Measurements from ENCODE around the gene NUBP2. TPM values are rescaled to one million over a fixed set of nuclear protein-coding genes. Genes with fewer than 3 reads are reported as not detected.

Gene NUBP2
- polyA plus RNA-seq, 1 of the 3 experiments (the other 2 are of a cell fraction): 73.2 TPM

- no peak overlapping the region for H3K9ac ChIP-seq
- H3K36me3 ChIP-seq (replicated peaks in 1 of 2; ENCODE audit: control insufficient read depth in 1 of 2, insufficient read depth in 2 of 2, low read length in 1 of 2): peaks cover 0 to 34% of the 10 kb centered on the region in 2 experiments
- no peak overlapping the region for H3K27ac ChIP-seq (ENCODE audit: low read depth in 2 of 2, low read length in 1 of 2)
- H3K4me3 ChIP-seq (ENCODE audit: low read depth in 2 of 2, low read length in 1 of 2): no peak overlapping the region
- 0 out of 2 replicates have a peak, but pooled peaks cover 4% of the 10 kb centered on the region for H3K79me2 ChIP-seq (ENCODE audit: insufficient read depth)
- H3K4me2 ChIP-seq: no peak overlapping the region
- H2AFZ ChIP-seq (ENCODE audit: low read depth): no peak overlapping the region
- H3F3A ChIP-seq (replicated peaks; ENCODE audit: insufficient read depth): peaks cover 27% of the 10 kb centered on the region
- H3K9me3 ChIP-seq: no peaks in the 10 kb centered on the region
- ChIA-PET POLR2A (interaction anchor here (0.6 kb wide), 1 partner anchor 141 kb away, joined by 3 read pairs; no protein-coding TSS in a partner anchor), CTCF (interaction anchor here (1.1 kb wide), 1 partner anchor 18 kb away, joined by 3 read pairs; no protein-coding TSS in a partner anchor)
- WGBS (ENCODE audit: low lambda C conversion rate): 99% methylated on average over 12 of the region's 19 CpGs
- no peak for TF ChIP-seq FOSL2 (IDR thresholded peaks at IDR 0.05; ENCODE audit: borderline replicate concordance, low read depth)
- TF ChIP-seq JUND (IDR thresholded peaks at IDR 0.05): no peak
- TF ChIP-seq, protein P1, sequence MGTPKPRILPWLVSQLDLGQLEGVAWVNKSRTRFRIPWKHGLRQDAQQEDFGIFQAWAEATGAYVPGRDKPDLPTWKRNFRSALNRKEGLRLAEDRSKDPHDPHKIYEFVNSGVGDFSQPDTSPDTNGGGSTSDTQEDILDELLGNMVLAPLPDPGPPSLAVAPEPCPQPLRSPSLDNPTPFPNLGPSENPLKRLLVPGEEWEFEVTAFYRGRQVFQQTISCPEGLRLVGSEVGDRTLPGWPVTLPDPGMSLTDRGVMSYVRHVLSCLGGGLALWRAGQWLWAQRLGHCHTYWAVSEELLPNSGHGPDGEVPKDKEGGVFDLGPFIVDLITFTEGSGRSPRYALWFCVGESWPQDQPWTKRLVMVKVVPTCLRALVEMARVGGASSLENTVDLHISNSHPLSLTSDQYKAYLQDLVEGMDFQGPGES (IDR thresholded peaks at IDR 0.05; ENCODE audit: low read depth, low read length): no peak
- no peak for TF ChIP-seq NFIC (IDR thresholded peaks at IDR 0.05; ENCODE audit: borderline replicate concordance)
- no peak for TF ChIP-seq MXI1 (IDR thresholded peaks at IDR 0.05; ENCODE audit: low read depth, low read length)
- TF ChIP-seq EZH2phosphoT487 (IDR thresholded peaks at IDR 0.05; ENCODE audit: borderline replicate concordance, low read depth): no peak
- TF ChIP-seq RXRA (IDR thresholded peaks at IDR 0.05; ENCODE audit: borderline replicate concordance, low read depth): no peak
- no peak for TF ChIP-seq RFX5 (IDR thresholded peaks at IDR 0.05; ENCODE audit: low read length)
- TF ChIP-seq, protein P2, sequence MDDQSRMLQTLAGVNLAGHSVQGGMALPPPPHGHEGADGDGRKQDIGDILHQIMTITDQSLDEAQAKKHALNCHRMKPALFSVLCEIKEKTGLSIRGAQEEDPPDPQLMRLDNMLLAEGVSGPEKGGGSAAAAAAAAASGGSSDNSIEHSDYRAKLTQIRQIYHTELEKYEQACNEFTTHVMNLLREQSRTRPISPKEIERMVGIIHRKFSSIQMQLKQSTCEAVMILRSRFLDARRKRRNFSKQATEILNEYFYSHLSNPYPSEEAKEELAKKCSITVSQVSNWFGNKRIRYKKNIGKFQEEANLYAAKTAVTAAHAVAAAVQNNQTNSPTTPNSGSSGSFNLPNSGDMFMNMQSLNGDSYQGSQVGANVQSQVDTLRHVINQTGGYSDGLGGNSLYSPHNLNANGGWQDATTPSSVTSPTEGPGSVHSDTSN (IDR thresholded peaks at IDR 0.05): no peak
- TF ChIP-seq YY1 (IDR thresholded peaks at IDR 0.05; ENCODE audit: low read depth): no peak
- no peak for TF ChIP-seq RCOR1 (IDR thresholded peaks at IDR 0.05; ENCODE audit: low read length)
- TF ChIP-seq ELF1 (IDR thresholded peaks at IDR 0.05): no peak
- no peak for TF ChIP-seq REST (IDR thresholded peaks at IDR 0.05; ENCODE audit: low read depth, low read length)
- no peak for TF ChIP-seq USF1 (IDR thresholded peaks at IDR 0.05; ENCODE audit: borderline replicate concordance, low read depth)
- no peak for TF ChIP-seq FOXM1 (IDR thresholded peaks at IDR 0.05; ENCODE audit: low read depth)
- TF ChIP-seq ZBTB33 (IDR thresholded peaks at IDR 0.05; ENCODE audit: borderline replicate concordance, low read depth): no peak
- no peaks in the 10 kb centered on the region for H3K9me2 ChIP-seq
- no peaks in the 10 kb centered on the region for H4K20me1 ChIP-seq (ENCODE audit: insufficient read depth)
- H3K4me1 ChIP-seq (ENCODE audit: control insufficient read depth in 1 of 2, insufficient read depth in 2 of 2, low read depth in 1 of 2, low read length in 1 of 2): no peaks in the 10 kb centered on the region
- no peak for DNase-seq
- H3K27me3 ChIP-seq (ENCODE audit: insufficient read depth): no peaks in the 10 kb centered on the region
Measured at GRCh38 chr16:1741553-1742165, 41.1 kb upstream of the NUBP2 start.

Data from SK-N-SH (cell line).